Measurements from ENCODE around the gene ACD.

Gene ACD

GRCh38 chr16:67661886-67662652 is 2.0 kb upstream of the ACD start:
- DNase-seq (ENCODE audit: low read depth, low spot score) = no peak

DNA sequence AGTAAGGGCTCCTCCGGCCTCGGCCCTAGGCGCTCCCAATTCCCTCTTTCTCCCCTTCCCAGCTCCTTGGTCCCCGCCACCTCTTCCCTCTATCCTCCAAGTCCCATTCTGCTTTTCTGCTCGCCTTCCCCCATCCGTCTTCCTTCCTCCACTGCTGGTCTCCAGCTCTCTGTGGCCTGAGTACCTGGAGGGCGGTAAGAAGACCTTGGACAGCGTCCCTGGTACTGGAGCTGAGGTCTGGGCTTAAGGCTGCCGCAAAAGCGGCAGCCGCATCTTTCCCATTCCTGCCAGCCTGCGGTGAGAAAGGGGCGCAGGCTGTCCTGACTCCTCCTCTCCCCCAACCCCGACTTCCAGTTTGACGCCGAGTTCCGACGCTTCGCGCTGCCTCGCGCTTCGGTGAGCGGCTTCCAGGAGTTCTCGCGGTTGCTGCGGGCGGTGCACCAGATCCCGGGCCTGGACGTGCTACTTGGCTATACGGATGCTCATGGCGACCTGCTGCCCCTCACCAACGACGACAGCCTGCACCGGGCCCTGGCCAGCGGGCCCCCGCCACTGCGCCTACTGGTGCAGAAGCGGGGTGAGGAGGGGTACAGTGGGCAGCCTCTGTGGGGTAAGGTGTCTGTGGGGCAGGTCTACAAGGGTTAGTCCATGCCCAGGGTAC is 1.2 kb upstream of the ACD start:
- DNase-seq (ENCODE audit: low read depth, low spot score) = peak; percentile 38

DNA sequence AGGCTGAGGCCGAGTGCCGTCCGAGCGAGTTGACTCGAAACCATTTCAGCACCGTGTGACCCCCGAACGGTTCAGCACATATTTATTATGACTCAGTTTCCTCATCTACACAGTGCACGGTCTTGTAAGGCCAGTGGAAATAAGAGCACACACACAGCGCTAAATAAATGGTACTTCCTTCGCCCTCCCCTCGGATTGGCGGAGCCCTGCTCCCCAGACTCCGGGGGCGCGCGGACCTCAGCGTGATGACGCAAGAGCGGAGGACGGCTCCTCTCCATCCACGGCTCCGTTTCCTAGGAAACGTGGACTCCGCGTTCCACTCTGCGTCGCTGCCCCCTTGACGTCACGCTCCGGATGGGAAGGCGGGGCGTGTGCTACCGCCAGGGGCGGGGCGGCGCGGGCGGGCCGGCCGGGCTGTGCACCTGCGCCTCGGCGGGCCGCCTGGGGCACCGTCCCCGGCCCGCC is 536 bp upstream of the ACD start, which contains the start of gene PARD6A:
TSS of gene PARD6A (plus strand) at position 397 of the 465 bp plus-strand sequence. CDS start 79 bp downstream, outside the sequence.
- peak; percentile 73 for DNase-seq (ENCODE audit: low read depth, low spot score)

GRCh38 chr16:67658849-67659674 is 998 bp downstream of the ACD start:
- no peak for DNase-seq (ENCODE audit: low read depth, low spot score)

DNA sequence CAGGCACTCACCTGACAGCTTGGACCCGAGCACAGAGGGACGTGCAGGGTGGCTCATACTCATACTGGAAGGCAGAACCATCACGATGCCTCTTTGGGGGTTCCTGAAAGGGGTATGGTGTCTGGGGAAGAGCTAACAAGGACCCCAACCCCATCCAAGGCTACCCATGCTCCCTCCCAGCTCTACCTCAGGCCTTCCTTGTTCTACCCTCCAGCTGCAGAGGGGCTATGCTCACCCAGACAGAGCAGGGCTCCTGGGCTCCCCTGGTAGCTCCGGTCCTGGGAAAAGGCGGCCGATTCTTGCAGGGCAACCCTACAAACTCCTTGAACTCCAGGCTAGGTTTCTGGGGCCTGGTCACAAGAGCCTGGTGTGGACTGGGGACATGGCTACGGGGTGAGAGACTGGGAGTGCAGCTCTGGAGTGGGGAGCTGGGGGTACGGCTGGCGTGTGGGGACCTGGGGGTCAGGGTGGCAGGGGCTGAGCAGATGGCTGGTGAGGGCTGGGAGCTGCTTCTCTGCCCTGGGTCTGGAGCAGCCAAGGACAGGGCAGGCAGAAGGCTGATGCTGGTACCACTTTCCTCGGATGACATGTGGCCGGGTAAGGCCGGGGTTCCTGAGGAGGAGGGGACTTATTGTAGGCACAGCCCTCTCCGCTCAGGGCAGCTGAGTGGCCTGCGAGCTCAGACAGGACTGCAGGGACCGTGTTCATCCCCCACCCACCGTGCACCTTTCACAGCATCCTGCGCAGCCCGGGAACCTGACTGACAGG is 2.1 kb downstream of the ACD start:
- no peak for DNase-seq (ENCODE audit: low read depth, low spot score)

GRCh38 chr16:67657017-67657608 is 2.9 kb downstream of the ACD start:
- DNase-seq (ENCODE audit: low read depth, low spot score) = no peak

DNA sequence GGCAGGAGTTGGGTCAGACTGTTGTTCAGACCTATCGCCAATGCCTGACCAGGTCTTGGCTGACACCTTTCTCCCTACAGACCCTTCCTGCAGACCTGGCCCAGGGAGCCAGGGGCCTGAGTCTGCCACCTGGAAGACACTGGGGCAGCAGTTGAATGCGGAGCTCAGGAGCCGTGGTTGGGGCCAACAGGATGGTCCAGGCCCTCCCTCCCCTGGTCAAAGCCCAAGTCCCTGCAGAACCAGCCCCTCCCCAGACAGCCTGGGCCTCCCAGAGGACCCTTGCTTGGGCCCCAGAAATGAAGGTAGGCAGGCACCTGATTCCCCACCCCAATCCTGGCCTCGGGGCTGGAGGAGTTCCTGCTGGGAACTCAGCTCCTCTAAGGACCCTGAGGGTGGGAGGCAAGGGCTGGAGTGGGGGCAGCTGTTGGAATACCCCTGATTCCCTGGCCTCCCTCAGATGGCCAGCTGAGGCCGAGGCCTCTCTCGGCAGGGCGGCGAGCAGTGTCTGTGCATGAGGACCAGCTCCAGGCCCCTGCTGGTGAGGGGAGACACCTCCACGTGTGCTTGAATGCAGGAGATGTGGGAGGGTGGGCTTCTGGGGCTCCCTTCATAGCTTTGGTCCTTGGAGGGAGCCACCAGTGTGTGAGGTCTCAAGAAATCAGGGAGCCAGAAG is 3.6 kb downstream of the ACD start:
- DNase-seq (ENCODE audit: low read depth, low spot score) = no peak

- DNase-seq (ENCODE audit: low read depth, low spot score) = no peak
These were observed 4.7 kb downstream of the ACD start for GRCh38 chr16:67655363-67655762.

DNA sequence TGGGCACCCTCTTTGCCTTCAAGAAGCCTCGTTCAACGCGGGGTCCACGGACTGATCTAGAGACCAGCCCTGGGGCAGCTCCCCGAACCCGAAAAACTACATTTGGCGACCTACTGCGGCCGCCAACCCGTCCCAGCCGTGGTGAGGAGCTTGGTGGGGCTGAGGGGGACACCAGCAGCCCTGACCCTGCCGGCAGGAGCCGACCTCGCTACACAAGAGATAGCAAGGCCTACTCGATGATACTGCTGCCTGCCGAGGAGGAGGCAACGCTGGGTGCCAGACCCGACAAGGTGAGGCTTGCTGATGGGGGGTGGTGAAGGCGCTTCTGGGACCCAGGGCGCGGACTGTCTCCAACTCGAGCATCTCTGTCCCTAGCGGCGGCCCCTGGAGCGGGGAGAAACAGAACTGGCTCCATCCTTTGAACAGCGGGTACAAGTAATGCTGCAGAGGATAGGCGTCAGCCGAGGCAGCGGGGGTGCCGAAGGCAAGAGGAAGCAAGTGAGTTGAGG is 5.6 kb downstream of the ACD start:
- no peak for DNase-seq (ENCODE audit: low read depth, low spot score)

GRCh38 chr16:67653789-67654402 is 6.2 kb downstream of the ACD start:
- no peak for DNase-seq (ENCODE audit: low read depth, low spot score)

DNA sequence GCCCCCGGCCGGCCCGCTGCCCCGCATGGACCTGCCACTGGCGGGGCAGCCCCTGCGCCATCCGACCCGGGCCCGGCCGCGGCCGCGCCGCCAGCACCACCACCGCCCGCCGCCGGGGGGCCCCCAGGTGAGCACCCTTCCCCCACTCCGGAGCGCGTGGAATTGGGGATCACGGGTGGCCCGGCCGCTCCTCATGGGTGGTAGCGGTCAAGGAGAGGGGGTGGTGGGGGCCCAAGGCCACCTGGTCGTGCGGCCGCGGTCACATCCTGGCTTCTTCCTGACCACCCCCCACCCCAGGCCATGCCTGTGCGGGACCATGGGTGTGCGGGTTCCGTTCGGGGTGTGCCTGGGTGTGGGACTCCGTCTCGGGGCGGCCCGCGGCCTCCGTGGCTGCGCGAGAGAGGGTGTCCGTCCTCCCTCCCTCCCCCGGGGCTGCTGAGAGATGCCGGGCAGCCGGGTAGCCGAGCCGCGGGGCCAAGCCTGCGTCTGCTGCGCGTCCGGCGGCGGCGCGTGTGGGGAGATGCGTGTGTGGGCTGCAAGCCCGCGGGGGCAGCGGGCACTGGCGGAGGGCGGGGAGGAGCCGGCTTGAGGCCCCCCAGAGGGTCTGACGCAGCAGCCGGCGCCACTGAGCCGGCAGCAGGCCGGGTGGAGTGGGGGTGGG is 6.8 kb downstream of the ACD start:
- DNase-seq (ENCODE audit: low read depth, low spot score) = no peak

- DNase-seq (ENCODE audit: low read depth, low spot score) = no peak
These were observed 7.4 kb downstream of the ACD start for GRCh38 chr16:67652578-67653127.

GRCh38 chr16:67651847-67652246 is 8.2 kb downstream of the ACD start:
- no peak for DNase-seq (ENCODE audit: low read depth, low spot score)

- no peak for DNase-seq (ENCODE audit: low read depth, low spot score)
These were observed 9.0 kb downstream of the ACD start for GRCh38 chr16:67651039-67651438.

DNA sequence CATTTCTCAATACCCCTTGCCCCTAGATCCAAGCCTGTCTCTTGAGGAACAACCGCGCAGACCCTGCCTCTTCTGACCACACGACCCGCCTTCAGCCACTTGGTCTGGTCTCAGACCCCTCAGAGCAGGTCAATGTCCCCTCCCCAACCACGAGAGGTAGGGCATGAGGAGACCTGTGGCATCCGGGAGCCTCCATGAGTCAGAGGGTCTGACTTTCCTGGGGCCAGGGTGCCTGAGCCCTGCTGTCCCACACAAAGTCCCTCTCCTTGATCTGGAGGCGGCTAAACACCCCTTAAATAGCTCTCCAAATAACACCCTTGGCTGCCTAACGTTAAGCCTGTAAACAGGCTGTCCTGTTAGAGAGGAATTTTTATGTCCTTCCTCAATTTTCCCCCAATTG is 10.0 kb downstream of the ACD start:
- no peak for DNase-seq (ENCODE audit: low read depth, low spot score)

DNA sequence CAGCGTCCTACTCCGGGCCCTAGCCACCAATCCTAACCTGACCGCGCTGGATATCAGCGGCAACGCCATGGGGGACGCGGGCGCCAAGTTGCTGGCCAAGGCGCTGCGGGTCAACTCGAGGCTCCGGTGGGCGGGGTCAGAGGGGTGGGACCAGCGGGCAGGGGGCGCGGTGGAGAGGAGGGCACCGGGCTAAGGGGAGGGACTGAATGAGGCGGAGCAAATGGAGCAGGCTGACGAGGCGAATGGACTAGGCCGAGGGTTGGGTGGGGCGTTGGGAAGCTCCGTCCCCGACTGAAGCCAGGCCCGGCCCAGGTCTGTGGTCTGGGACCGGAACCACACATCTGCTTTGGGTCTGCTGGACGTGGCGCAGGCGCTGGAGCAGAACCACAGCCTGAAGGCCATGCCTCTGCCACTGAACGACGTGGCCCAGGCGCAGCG is 10.5 kb downstream of the ACD start:
- no peak for DNase-seq (ENCODE audit: low read depth, low spot score)

DNA sequence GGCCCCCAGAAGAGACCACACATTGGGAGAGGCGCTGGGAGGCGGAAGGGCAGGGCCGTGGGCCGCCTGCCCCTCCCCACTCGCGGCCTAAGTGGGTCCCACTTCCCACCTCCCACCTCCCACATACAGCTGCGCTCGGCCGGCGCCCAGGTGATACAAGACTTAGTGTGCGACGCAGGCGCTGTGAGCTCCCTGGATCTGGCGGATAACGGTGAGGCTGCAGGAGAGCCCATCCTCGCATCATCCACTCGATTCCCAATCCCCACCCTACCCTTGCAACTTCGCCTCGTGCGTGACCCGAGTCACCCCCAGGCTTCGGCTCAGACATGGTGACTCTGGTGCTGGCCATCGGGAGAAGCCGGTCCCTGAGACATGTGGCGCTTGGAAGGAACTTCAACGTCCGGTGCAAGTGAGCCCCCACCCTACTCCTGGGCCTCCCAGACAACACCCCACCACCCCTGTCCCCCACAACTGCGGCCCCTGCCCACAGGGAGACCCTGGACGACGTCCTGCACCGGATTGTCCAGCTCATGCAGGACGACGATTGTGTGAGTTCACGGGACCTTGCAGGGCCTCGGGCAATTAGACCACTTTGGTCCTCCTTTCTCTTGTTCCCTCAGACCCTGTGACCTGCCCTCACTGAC is 11.2 kb downstream of the ACD start:
- no peak for DNase-seq (ENCODE audit: low read depth, low spot score)

- no peak for DNase-seq (ENCODE audit: low read depth, low spot score)
These were observed 11.8 kb downstream of the ACD start for GRCh38 chr16:67648088-67648763.
